ENCODE data around the gene HAPLN3. TPM values are rescaled to one million over a fixed set of nuclear protein-coding genes. Genes with fewer than 3 reads are reported as not detected.

HAPLN3 gene
- polyA plus RNA-seq, 1 donor from 2014 or later = not detected

DNA sequence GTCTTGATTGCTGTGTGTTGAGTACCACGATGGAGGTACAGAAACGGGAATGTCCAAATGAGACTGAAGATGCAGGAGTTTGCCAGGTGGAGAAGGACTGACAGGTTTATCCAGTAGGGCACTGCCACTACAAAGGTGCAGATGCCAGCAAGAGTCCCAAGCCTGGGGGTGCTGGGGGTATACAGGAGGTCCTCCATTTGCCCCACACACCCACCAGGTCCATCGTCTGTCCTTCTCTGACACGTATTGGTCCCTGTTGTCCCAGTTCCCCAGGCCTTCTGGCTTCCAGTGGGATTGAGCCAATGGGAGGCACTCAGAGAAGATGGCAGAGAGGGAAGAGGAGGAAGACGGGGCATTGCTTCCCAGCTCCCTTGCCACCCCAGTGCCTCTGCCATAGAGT lies 6.6 kb downstream of the HAPLN3 start:
- no peaks in the 10 kb centered on the region for H3K9me2 ChIP-seq (ENCODE audit: insufficient read depth, low read length)
- no peaks in the 10 kb centered on the region for H3F3A ChIP-seq (ENCODE audit: insufficient read depth, low read length, poor library complexity, severe bottlenecking)
- H2AFZ ChIP-seq (ENCODE audit: low read depth, low read length) = no peak overlapping the region
- no peaks in the 10 kb centered on the region for H3K79me2 ChIP-seq (replicated peaks; ENCODE audit: insufficient read depth, low read length)
- H3K9me3 ChIP-seq (ENCODE audit: low read length) = no peaks in the 10 kb centered on the region
- H3K27me3 ChIP-seq (ENCODE audit: insufficient read depth, low read depth, low read length) = peaks cover under 1% of the 10 kb centered on the region
- TF ChIP-seq POLR2AphosphoS5 (IDR thresholded peaks at IDR 0.05) = no peak
- no peak for TF ChIP-seq TAF1 (IDR thresholded peaks at IDR 0.05; ENCODE audit: low read depth)
- TF ChIP-seq, protein P1, sequence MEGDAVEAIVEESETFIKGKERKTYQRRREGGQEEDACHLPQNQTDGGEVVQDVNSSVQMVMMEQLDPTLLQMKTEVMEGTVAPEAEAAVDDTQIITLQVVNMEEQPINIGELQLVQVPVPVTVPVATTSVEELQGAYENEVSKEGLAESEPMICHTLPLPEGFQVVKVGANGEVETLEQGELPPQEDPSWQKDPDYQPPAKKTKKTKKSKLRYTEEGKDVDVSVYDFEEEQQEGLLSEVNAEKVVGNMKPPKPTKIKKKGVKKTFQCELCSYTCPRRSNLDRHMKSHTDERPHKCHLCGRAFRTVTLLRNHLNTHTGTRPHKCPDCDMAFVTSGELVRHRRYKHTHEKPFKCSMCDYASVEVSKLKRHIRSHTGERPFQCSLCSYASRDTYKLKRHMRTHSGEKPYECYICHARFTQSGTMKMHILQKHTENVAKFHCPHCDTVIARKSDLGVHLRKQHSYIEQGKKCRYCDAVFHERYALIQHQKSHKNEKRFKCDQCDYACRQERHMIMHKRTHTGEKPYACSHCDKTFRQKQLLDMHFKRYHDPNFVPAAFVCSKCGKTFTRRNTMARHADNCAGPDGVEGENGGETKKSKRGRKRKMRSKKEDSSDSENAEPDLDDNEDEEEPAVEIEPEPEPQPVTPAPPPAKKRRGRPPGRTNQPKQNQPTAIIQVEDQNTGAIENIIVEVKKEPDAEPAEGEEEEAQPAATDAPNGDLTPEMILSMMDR (IDR thresholded peaks at IDR 0.05; ENCODE audit: poor library complexity, severe bottlenecking) = no peak
- no peak for TF ChIP-seq EZH2 (IDR thresholded peaks at IDR 0.05; ENCODE audit: borderline replicate concordance, insufficient read depth, low read length, poor library complexity, severe bottlenecking)
- TF ChIP-seq SMC3 (conservative IDR thresholded peaks at IDR 0.05; ENCODE audit: poor library complexity) = no peak
- TF ChIP-seq MXI1 (conservative IDR thresholded peaks at IDR 0.05; ENCODE audit: poor library complexity, severe bottlenecking) = no peak
- no peak for TF ChIP-seq RAD21 (conservative IDR thresholded peaks at IDR 0.05)
- TF ChIP-seq, protein P2, sequence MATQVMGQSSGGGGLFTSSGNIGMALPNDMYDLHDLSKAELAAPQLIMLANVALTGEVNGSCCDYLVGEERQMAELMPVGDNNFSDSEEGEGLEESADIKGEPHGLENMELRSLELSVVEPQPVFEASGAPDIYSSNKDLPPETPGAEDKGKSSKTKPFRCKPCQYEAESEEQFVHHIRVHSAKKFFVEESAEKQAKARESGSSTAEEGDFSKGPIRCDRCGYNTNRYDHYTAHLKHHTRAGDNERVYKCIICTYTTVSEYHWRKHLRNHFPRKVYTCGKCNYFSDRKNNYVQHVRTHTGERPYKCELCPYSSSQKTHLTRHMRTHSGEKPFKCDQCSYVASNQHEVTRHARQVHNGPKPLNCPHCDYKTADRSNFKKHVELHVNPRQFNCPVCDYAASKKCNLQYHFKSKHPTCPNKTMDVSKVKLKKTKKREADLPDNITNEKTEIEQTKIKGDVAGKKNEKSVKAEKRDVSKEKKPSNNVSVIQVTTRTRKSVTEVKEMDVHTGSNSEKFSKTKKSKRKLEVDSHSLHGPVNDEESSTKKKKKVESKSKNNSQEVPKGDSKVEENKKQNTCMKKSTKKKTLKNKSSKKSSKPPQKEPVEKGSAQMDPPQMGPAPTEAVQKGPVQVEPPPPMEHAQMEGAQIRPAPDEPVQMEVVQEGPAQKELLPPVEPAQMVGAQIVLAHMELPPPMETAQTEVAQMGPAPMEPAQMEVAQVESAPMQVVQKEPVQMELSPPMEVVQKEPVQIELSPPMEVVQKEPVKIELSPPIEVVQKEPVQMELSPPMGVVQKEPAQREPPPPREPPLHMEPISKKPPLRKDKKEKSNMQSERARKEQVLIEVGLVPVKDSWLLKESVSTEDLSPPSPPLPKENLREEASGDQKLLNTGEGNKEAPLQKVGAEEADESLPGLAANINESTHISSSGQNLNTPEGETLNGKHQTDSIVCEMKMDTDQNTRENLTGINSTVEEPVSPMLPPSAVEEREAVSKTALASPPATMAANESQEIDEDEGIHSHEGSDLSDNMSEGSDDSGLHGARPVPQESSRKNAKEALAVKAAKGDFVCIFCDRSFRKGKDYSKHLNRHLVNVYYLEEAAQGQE (IDR thresholded peaks at IDR 0.05; ENCODE audit: borderline replicate concordance) = no peak
- no peak for TF ChIP-seq EP300 (conservative IDR thresholded peaks at IDR 0.05; ENCODE audit: poor library complexity, severe bottlenecking)
- H3K36me3 ChIP-seq (ENCODE audit: insufficient read depth, low read length) = no peaks in the 10 kb centered on the region
- H3K27ac ChIP-seq (ENCODE audit: low read length) = no peak overlapping the region
- H3K4me2 ChIP-seq (ENCODE audit: low read length) = no peak overlapping the region
- H3K4me3 ChIP-seq (ENCODE audit: low read length) = no peak overlapping the region
- H3K9ac ChIP-seq (ENCODE audit: low read length) = no peak overlapping the region
- H4K20me1 ChIP-seq (ENCODE audit: insufficient read depth) = no peaks in the 10 kb centered on the region

DNA sequence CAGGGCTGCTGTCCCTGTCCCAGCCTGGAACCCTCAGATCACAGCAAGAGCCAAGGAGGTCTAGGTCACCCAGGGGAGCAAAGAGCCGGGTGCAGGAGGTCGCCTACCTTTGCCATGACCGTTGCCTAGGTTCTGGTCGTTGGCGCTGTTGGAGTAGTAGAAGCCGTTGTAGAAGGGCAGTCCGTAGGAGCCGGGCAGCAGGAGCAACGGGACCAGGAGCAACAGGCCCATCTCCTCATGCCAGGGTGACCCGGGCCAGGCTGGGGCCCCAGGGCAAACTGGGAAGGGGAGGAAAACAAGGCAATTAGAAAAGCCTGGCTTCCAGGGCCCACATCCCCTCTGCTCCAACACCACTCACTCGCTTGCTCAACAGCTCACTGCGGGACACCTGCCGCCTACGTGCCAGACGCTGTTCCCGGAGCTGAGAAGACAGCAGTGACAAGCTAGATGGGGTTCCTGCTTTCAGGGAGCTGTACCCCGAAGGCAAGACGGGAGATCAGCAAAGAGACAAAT lies 8.2 kb downstream of the HAPLN3 start:
- no peaks in the 10 kb centered on the region for H3K9me2 ChIP-seq (ENCODE audit: insufficient read depth, low read length)
- H3K27me3 ChIP-seq (ENCODE audit: insufficient read depth, low read depth, low read length) = no peaks in the 10 kb centered on the region
- H3K36me3 ChIP-seq (ENCODE audit: insufficient read depth, low read length) = no peaks in the 10 kb centered on the region
- H3K79me2 ChIP-seq (replicated peaks; ENCODE audit: insufficient read depth, low read length) = no peaks in the 10 kb centered on the region
- no peak overlapping the region for H3K9ac ChIP-seq (ENCODE audit: low read length)
- H3F3A ChIP-seq (ENCODE audit: insufficient read depth, low read length, poor library complexity, severe bottlenecking) = no peaks in the 10 kb centered on the region
- H2AFZ ChIP-seq (ENCODE audit: low read depth, low read length) = no peak overlapping the region
- TF ChIP-seq SMC3 (conservative IDR thresholded peaks at IDR 0.05; ENCODE audit: poor library complexity) (no peak), RAD21 (conservative IDR thresholded peaks at IDR 0.05) (no peak), MXI1 (conservative IDR thresholded peaks at IDR 0.05; ENCODE audit: poor library complexity, severe bottlenecking) (no peak), EZH2 (IDR thresholded peaks at IDR 0.05; ENCODE audit: borderline replicate concordance, insufficient read depth, low read length, poor library complexity, severe bottlenecking) (no peak), TAF1 (IDR thresholded peaks at IDR 0.05; ENCODE audit: low read depth) (no peak), POLR2AphosphoS5 (IDR thresholded peaks at IDR 0.05) (no peak), EP300 (conservative IDR thresholded peaks at IDR 0.05; ENCODE audit: poor library complexity, severe bottlenecking) (no peak)
- TF ChIP-seq, protein P1 (IDR thresholded peaks at IDR 0.05; ENCODE audit: poor library complexity, severe bottlenecking) = no peak
- TF ChIP-seq, protein P2 (IDR thresholded peaks at IDR 0.05; ENCODE audit: borderline replicate concordance) = no peak
- no peak overlapping the region for H3K4me2 ChIP-seq (ENCODE audit: low read length)
- H3K27ac ChIP-seq (ENCODE audit: low read length) = no peak overlapping the region
- H3K9me3 ChIP-seq (ENCODE audit: low read length) = no peaks in the 10 kb centered on the region
- no peak overlapping the region for H3K4me3 ChIP-seq (ENCODE audit: low read length)
- no peaks in the 10 kb centered on the region for H4K20me1 ChIP-seq (ENCODE audit: insufficient read depth)

Measured in neural cell (in vitro differentiated cells).